Measurements from ENCODE around the gene ERG28. TPM values are rescaled to one million over a fixed set of nuclear protein-coding genes. Genes with fewer than 3 reads are reported as not detected.

Gene ERG28
- total and polyA plus RNA-seq, 2 experiments from 2014 or later, result 27.9 to 95.1 TPM

DNA sequence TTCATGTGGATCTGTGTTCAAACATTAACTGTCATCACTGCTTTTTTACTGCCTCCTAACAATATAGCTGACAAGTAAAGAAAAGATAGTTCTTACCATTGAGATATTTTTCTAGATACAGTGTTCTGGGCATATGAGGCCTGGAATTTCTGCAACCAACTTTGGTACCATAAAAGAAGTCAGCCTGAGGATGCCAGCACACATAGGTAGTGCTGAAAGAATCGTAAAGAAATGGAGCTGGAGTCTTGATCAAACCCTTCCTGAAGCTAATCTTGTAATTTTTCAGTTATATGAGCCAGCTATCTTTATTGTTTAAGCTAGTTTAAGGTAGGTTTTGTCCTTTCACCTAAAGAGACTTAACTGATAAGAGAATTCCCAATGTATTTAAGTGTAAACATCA lies 11.3 kb downstream of the ERG28 start:
- H2AFZ ChIP-seq, result no peak overlapping the region
- Mint-ChIP-seq H3K4me3 (no peak overlapping the region), H3K27me3 (ENCODE audit: insufficient read depth, low read depth, poor library complexity) (peaks cover 2% of the 10 kb centered on the region), H3K9me3 (no peaks in the 10 kb centered on the region; the same call in 1 of the 3 replicates), H3K4me1 (0 out of 3 replicates have a peak, but pooled peaks cover 2% of the 10 kb centered on the region), H3K36me3 (ENCODE audit: low read depth) (peaks cover 51% of the 10 kb centered on the region), H3K27ac (no peak overlapping the region)
- H3K4me2 ChIP-seq, result no peak overlapping the region
- peaks cover 36% of the 10 kb centered on the region for H3K36me3 ChIP-seq (ENCODE audit: insufficient read depth)
- no peak overlapping the region for H3K27ac ChIP-seq (ENCODE audit: low read depth)
- H3K9me2 ChIP-seq (ENCODE audit: insufficient read depth), result no peaks in the 10 kb centered on the region
- TF ChIP-seq, protein P1, sequence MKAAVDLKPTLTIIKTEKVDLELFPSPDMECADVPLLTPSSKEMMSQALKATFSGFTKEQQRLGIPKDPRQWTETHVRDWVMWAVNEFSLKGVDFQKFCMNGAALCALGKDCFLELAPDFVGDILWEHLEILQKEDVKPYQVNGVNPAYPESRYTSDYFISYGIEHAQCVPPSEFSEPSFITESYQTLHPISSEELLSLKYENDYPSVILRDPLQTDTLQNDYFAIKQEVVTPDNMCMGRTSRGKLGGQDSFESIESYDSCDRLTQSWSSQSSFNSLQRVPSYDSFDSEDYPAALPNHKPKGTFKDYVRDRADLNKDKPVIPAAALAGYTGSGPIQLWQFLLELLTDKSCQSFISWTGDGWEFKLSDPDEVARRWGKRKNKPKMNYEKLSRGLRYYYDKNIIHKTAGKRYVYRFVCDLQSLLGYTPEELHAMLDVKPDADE (IDR thresholded peaks at IDR 0.05), result no peak
- no peak for TF ChIP-seq ZNF331 (CRISPR knock-in tag; IDR thresholded peaks at IDR 0.05; ENCODE audit: low read depth)
- TF ChIP-seq EZH2phosphoT487 (IDR thresholded peaks at IDR 0.05; ENCODE audit: unreplicated experiment), result no peak
- TF ChIP-seq ZNF114 (CRISPR knock-in tag; IDR thresholded peaks at IDR 0.05), result no peak
- no peak for TF ChIP-seq POLR2AphosphoS5 (IDR thresholded peaks at IDR 0.05; ENCODE audit: low read depth)
- TF ChIP-seq, protein P2, sequence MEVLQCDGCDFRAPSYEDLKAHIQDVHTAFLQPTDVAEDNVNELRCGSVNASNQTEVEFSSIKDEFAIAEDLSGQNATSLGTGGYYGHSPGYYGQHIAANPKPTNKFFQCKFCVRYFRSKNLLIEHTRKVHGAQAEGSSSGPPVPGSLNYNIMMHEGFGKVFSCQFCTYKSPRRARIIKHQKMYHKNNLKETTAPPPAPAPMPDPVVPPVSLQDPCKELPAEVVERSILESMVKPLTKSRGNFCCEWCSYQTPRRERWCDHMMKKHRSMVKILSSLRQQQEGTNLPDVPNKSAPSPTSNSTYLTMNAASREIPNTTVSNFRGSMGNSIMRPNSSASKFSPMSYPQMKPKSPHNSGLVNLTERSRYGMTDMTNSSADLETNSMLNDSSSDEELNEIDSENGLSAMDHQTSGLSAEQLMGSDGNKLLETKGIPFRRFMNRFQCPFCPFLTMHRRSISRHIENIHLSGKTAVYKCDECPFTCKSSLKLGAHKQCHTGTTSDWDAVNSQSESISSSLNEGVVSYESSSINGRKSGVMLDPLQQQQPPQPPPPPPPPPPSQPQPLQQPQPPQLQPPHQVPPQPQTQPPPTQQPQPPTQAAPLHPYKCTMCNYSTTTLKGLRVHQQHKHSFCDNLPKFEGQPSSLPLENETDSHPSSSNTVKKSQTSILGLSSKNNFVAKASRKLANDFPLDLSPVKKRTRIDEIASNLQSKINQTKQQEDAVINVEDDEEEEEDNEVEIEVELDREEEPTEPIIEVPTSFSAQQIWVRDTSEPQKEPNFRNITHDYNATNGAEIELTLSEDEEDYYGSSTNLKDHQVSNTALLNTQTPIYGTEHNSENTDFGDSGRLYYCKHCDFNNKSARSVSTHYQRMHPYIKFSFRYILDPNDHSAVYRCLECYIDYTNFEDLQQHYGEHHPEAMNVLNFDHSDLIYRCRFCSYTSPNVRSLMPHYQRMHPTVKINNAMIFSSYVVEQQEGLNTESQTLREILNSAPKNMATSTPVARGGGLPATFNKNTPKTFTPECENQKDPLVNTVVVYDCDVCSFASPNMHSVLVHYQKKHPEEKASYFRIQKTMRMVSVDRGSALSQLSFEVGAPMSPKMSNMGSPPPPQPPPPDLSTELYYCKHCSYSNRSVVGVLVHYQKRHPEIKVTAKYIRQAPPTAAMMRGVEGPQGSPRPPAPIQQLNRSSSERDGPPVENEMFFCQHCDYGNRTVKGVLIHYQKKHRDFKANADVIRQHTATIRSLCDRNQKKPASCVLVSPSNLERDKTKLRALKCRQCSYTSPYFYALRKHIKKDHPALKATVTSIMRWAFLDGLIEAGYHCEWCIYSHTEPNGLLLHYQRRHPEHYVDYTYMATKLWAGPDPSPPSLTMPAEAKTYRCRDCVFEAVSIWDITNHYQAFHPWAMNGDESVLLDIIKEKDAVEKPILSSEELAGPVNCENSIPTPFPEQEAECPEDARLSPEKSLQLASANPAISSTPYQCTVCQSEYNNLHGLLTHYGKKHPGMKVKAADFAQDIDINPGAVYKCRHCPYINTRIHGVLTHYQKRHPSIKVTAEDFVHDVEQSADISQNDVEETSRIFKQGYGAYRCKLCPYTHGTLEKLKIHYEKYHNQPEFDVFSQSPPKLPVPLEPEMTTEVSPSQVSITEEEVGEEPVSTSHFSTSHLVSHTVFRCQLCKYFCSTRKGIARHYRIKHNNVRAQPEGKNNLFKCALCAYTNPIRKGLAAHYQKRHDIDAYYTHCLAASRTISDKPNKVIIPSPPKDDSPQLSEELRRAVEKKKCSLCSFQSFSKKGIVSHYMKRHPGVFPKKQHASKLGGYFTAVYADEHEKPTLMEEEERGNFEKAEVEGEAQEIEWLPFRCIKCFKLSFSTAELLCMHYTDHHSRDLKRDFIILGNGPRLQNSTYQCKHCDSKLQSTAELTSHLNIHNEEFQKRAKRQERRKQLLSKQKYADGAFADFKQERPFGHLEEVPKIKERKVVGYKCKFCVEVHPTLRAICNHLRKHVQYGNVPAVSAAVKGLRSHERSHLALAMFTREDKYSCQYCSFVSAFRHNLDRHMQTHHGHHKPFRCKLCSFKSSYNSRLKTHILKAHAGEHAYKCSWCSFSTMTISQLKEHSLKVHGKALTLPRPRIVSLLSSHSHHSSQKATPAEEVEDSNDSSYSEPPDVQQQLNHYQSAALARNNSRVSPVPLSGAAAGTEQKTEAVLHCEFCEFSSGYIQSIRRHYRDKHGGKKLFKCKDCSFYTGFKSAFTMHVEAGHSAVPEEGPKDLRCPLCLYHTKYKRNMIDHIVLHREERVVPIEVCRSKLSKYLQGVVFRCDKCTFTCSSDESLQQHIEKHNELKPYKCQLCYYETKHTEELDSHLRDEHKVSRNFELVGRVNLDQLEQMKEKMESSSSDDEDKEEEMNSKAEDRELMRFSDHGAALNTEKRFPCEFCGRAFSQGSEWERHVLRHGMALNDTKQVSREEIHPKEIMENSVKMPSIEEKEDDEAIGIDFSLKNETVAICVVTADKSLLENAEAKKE (CRISPR knock-in tag; IDR thresholded peaks at IDR 0.05), result no peak
- no peak for TF ChIP-seq EZH2 (IDR thresholded peaks at IDR 0.05; ENCODE audit: low read depth, unreplicated experiment)
- TF ChIP-seq JUNB (IDR thresholded peaks at IDR 0.05; ENCODE audit: unreplicated experiment), result no peak
- H3K4me3 ChIP-seq, result no peak overlapping the region
- no peak for ATAC-seq
- H3K27me3 ChIP-seq (ENCODE audit: insufficient read depth), result no peaks in the 10 kb centered on the region
- no peaks in the 10 kb centered on the region for H3F3A ChIP-seq (replicated peaks; ENCODE audit: low read depth)
- no peak for DNase-seq (ENCODE audit: low spot score)
- no peaks in the 10 kb centered on the region for H3K4me1 ChIP-seq (ENCODE audit: insufficient read depth)
- H4K20me1 ChIP-seq (replicated peaks; ENCODE audit: insufficient read depth), result peaks cover 4% of the 10 kb centered on the region; the same call in 1 of the 2 replicates
- no peaks in the 10 kb centered on the region for H3K79me2 ChIP-seq (replicated peaks; ENCODE audit: insufficient read depth)

Data from GM23338 (cell line).